CD4-positive, alpha-beta T cell treated with Interleukin-4 for 4 hours (primary cell): ENCODE measurements around the gene NME5.
"Not testable (repeated sequence)": the region's sequence is repeated elsewhere in the genome, so short reads cannot be mapped to it uniquely, and the experiment has no call there.

ENCODE experiments used
- DNase-seq: peaks from one replicate; pipeline ENCODE4 v3.0.0-alpha.2; 2020

Gene NME5

DNA sequence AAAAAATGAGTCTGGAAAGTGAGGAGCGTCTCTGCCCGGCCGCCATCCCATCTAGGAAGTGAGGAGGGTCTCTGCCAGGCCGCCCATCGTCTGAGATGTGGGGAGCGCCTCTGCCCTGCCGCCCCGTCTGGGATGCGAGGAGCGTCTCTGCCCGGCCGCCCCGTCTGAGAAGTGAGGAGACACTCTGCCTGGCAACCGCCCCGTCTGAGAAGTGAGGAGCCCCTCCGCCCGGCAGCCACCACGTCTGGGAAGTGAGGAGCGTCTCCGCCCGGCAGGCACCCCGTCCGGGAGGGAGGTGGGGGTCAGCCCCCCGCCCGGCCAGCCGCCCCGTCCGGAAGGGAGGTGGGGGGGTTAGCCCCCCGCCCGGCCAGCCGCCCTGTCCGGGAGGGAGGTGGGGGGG lies 69.2 kb downstream of the NME5 start:
- DNase-seq: not testable (repeated sequence)

DNA sequence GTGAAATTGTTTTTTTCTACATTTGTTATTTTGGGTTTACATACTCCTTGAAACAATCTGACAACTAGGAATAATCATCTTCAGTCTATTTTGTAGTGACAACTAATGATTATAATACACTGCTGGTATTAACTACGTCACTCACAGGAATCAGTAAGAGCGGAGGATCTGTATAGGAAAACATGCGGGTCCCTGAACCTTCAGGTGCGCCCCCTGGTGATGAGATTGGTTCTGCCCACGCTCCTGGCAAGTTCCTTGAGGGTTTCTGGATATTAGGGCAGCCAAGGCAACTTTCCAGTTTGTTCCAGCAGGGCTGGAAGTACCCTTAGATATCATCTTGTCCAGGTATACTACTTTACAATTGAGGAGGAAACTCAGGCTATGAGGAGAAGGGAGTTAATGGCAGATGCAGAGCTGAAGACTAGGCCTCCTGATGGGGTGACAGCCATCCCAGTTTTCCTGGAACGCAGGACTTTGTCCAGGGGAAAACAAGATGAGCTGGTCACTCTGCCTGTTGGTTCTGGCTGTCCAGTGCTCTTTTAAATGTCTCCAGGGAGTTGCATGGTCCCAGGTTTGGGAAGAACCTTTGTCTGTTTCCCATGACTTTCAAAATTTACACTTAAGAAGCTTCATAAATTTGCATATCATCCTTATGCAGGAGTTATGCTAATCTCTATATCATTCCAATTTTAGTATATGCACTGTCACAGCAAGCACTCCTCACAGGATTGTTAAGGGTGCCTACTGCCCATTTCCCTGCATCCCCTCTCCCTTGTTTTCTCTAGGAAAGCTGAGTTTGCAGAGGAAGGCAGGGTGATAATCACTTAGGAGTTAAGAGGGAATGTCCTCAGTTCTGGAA lies 70.3 kb downstream of the NME5 start:
- peak; percentile 67 for DNase-seq

DNA sequence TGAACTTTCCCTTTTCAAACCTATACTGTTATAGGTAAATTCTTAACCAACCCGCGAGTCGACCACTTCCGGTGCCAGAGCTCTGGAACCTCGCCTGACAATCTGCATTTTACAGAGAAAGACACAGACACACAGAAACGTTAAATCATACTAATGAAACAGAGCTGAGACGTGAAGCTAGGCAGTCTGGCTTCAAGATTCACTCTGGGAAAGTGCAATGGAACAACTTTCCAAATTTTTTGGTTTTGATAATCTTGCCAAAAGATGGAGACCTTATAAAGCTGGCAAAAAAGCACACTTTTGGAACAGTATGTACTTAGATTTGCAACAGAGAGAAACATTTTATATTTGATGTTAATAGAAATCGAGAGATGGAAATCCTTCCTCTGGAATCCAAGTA lies 71.3 kb downstream of the NME5 start:
- no peak for DNase-seq
